ENCODE results near the gene PIK3R5. TPM values are rescaled to one million over a fixed set of nuclear protein-coding genes. Genes with fewer than 3 reads are reported as not detected.

Gene PIK3R5
- total RNA-seq, 1 donor from 2014 or later, result 0.90 TPM

- Mint-ChIP-seq H3K27ac (no peak overlapping the region), H3K36me3 (no peaks in the 10 kb centered on the region), H3K27me3 (ENCODE audit: insufficient read depth, low read depth) (peaks cover 7% of the 10 kb centered on the region), H3K4me3 (no peak overlapping the region), H3K4me1 (peaks cover 20% of the 10 kb centered on the region), H3K9me3 (peaks cover 9% of the 10 kb centered on the region)
- no peak for TF ChIP-seq EZH2 (IDR thresholded peaks at IDR 0.05)
- TF ChIP-seq, protein P1, sequence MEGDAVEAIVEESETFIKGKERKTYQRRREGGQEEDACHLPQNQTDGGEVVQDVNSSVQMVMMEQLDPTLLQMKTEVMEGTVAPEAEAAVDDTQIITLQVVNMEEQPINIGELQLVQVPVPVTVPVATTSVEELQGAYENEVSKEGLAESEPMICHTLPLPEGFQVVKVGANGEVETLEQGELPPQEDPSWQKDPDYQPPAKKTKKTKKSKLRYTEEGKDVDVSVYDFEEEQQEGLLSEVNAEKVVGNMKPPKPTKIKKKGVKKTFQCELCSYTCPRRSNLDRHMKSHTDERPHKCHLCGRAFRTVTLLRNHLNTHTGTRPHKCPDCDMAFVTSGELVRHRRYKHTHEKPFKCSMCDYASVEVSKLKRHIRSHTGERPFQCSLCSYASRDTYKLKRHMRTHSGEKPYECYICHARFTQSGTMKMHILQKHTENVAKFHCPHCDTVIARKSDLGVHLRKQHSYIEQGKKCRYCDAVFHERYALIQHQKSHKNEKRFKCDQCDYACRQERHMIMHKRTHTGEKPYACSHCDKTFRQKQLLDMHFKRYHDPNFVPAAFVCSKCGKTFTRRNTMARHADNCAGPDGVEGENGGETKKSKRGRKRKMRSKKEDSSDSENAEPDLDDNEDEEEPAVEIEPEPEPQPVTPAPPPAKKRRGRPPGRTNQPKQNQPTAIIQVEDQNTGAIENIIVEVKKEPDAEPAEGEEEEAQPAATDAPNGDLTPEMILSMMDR (IDR thresholded peaks at IDR 0.05), result no peak
- Histone ChIP-seq H2AFZ (replicated peaks) (no peak overlapping the region), H3K4me3 (no peak overlapping the region), H3K9me3 (ENCODE audit: low read depth) (no peaks in the 10 kb centered on the region), H3F3A (ENCODE audit: low read depth) (no peaks in the 10 kb centered on the region), H3K9ac (no peak overlapping the region), H3K4me2 (no peak overlapping the region), H3K27me3 (no peaks in the 10 kb centered on the region), H4K20me1 (ENCODE audit: low read depth) (no peaks in the 10 kb centered on the region), H3K27ac (no peak overlapping the region), H3K36me3 (no peaks in the 10 kb centered on the region), H3K4me1 (no peaks in the 10 kb centered on the region), H3K79me2 (ENCODE audit: low read depth) (no peaks in the 10 kb centered on the region)
- DNase-seq (ENCODE audit: low spot score), result no peak
These were observed 21.4 kb downstream of the PIK3R5 start for GRCh38 chr17:8944083-8944482.

DNA sequence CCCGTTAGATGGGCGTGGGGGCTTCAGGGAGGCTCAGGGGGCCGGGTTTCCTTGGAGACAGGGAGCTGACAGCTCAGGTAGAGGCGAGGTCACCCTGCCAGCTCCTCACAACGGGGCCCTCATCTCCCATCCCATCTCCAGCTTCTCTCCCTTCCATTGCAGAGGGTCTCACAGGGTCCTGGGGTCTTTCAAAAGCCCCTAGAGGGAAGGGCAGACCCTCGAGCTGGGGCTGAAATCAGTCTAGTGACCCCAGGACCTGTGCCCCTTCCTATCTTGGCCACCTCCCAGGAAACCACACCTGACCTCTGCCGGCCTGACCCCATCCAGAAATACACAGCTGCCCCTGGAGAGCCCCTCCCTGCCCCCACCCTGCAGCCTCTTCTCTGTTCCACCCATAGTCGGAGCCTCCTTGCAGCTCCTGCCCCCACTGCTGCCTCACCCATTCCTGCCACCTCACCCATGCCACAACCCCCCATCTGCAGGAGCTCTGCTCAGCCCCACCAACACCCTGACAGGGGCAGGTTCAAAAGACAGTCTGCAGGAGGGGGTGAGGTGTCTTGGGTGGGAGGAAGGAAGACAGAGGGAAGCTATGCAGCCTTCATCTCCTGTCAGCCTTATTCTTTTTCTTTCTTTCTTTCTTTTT is 23.4 kb downstream of the PIK3R5 start:
- Mint-ChIP-seq H3K4me3 (no peak overlapping the region), H3K36me3 (no peaks in the 10 kb centered on the region), H3K9me3 (peaks cover 6% of the 10 kb centered on the region), H3K27ac (no peak overlapping the region), H3K4me1 (peaks cover 20% of the 10 kb centered on the region), H3K27me3 (ENCODE audit: insufficient read depth, low read depth) (peaks cover 7% of the 10 kb centered on the region)
- Histone ChIP-seq H3K36me3 (no peaks in the 10 kb centered on the region), H3F3A (ENCODE audit: low read depth) (no peaks in the 10 kb centered on the region), H3K4me1 (no peaks in the 10 kb centered on the region), H3K79me2 (ENCODE audit: low read depth) (no peaks in the 10 kb centered on the region), H3K4me2 (no peak overlapping the region), H4K20me1 (ENCODE audit: low read depth) (no peaks in the 10 kb centered on the region), H3K4me3 (no peak overlapping the region), H3K9ac (no peak overlapping the region), H3K9me3 (ENCODE audit: low read depth) (no peaks in the 10 kb centered on the region), H2AFZ (replicated peaks) (no peak overlapping the region), H3K27ac (no peak overlapping the region), H3K27me3 (no peaks in the 10 kb centered on the region)
- no peak for TF ChIP-seq EZH2 (IDR thresholded peaks at IDR 0.05)
- TF ChIP-seq, protein P1 (IDR thresholded peaks at IDR 0.05), result no peak
- no peak for TF ChIP-seq EZH2phosphoT487 (IDR thresholded peaks at IDR 0.05)
- DNase-seq (ENCODE audit: low spot score), result no peak

DNA sequence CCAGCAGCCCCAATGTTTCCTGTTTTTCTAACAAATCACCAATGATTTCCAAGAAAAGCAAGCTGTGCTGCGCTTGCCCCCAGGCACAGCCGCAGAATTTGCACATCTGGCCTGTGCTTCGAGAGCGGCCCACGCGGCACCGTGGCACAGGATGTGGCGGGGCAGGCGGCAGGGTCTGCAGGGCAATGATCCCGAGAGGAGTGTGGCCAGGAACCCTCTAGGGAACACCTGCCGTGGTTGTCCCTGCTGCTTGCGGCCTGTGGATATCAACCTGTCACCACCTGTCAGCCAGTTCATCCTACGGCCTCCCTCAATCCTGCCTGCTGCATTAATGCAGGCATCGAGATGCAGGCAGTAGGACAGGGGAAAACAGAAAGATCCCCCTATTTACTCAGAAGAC is 24.0 kb downstream of the PIK3R5 start:
- no peak overlapping the region for H3K27ac ChIP-seq
- Mint-ChIP-seq H3K4me3 (no peak overlapping the region), H3K9me3 (peaks cover 4% of the 10 kb centered on the region), H3K27ac (no peak overlapping the region), H3K27me3 (ENCODE audit: insufficient read depth, low read depth) (peaks cover 4% of the 10 kb centered on the region), H3K36me3 (no peaks in the 10 kb centered on the region), H3K4me1 (peaks cover 20% of the 10 kb centered on the region)
- no peaks in the 10 kb centered on the region for H3F3A ChIP-seq (ENCODE audit: low read depth)
- TF ChIP-seq EZH2 (IDR thresholded peaks at IDR 0.05), result no peak
- TF ChIP-seq EZH2phosphoT487 (IDR thresholded peaks at IDR 0.05), result no peak
- TF ChIP-seq, protein P1 (IDR thresholded peaks at IDR 0.05), result no peak
- H3K9ac ChIP-seq, result no peak overlapping the region
- H3K79me2 ChIP-seq (ENCODE audit: low read depth), result no peaks in the 10 kb centered on the region
- no peaks in the 10 kb centered on the region for H3K4me1 ChIP-seq
- H2AFZ ChIP-seq (replicated peaks), result no peak overlapping the region
- H3K4me3 ChIP-seq, result no peak overlapping the region
- no peak for DNase-seq (ENCODE audit: low spot score)
- H3K4me2 ChIP-seq, result no peak overlapping the region
- no peaks in the 10 kb centered on the region for H3K9me3 ChIP-seq (ENCODE audit: low read depth)
- no peaks in the 10 kb centered on the region for H3K36me3 ChIP-seq
- no peaks in the 10 kb centered on the region for H3K27me3 ChIP-seq
- no peaks in the 10 kb centered on the region for H4K20me1 ChIP-seq (ENCODE audit: low read depth)
